NCI-H1436 treated with DMSO at 0.1 percent for 48 hours (cell line): ENCODE results near the gene RETSAT.
"Not testable (repeated sequence)": the region's sequence is repeated elsewhere in the genome, so short reads cannot be mapped to it uniquely, and the experiment has no call there.

Experiments used
- DNase-seq: peaks from one replicate; lab custom pipeline; 2025; lab: John Stamatoyannopoulos, UW

The RETSAT gene

GRCh38 chr2:85378257-85378656 lies 23.9 kb upstream of the RETSAT start:
- DNase-seq = no peak

GRCh38 chr2:85377083-85377482 lies 22.8 kb upstream of the RETSAT start:
- no peak for DNase-seq

- no peak for DNase-seq
Measured at GRCh38 chr2:85376291-85377065, 22.1 kb upstream of the RETSAT start.

GRCh38 chr2:85371045-85371444 lies 16.7 kb upstream of the RETSAT start:
- DNase-seq = no peak

GRCh38 chr2:85369500-85369899 lies 15.2 kb upstream of the RETSAT start:
- DNase-seq = no peak

GRCh38 chr2:85368921-85369320 lies 14.6 kb upstream of the RETSAT start:
- no peak for DNase-seq

GRCh38 chr2:85367180-85367579 lies 12.9 kb upstream of the RETSAT start:
- DNase-seq = no peak

GRCh38 chr2:85362653-85363387 lies 8.5 kb upstream of the RETSAT start:
- not testable (repeated sequence) for DNase-seq

GRCh38 chr2:85357736-85358135 lies 3.4 kb upstream of the RETSAT start:
- DNase-seq = no peak

GRCh38 chr2:85356186-85356585 lies 1.9 kb upstream of the RETSAT start:
- no peak for DNase-seq

- DNase-seq = no peak
Measured at GRCh38 chr2:85355521-85355920, 1.2 kb upstream of the RETSAT start.

GRCh38 chr2:85355073-85355410 lies 714 bp upstream of the RETSAT start:
- DNase-seq = no peak

GRCh38 chr2:85353876-85354285 lies 447 bp downstream of the RETSAT start:
- DNase-seq = no peak

- DNase-seq = no peak
Measured at GRCh38 chr2:85347599-85347998, 6.7 kb downstream of the RETSAT start.

- DNase-seq = no peak
Measured at GRCh38 chr2:85344356-85344954, 9.9 kb downstream of the RETSAT start.

GRCh38 chr2:85343207-85343895 lies 11.0 kb downstream of the RETSAT start:
- DNase-seq = not testable (repeated sequence)

GRCh38 chr2:85342156-85342555 lies 12.2 kb downstream of the RETSAT start:
- no peak for DNase-seq

GRCh38 chr2:85341269-85342029 lies 12.9 kb downstream of the RETSAT start:
- DNase-seq = no peak

- DNase-seq = no peak
Measured at GRCh38 chr2:85340034-85340892, 14.1 kb downstream of the RETSAT start.

GRCh38 chr2:85334928-85335327 lies 19.4 kb downstream of the RETSAT start:
- no peak for DNase-seq

- not testable (repeated sequence) for DNase-seq
Measured at GRCh38 chr2:85333877-85334276, 20.5 kb downstream of the RETSAT start.
